Right lobe of liver (tissue), 6 donors: ENCODE data around the gene QPRT. TPM values are rescaled to one million over a fixed set of nuclear protein-coding genes. Genes with fewer than 3 reads are reported as not detected.

Source experiments
- ATAC-seq, 4 donors: fragments of 200-7000 bp; cut with Tn5 transposase; one replicate each; pipeline ENCODE4 v1.9.1; 2020; ENCODE audit warnings: mild to moderate bottlenecking in 4 of 4, moderate library complexity in 4 of 4
- DNase-seq, 3 donors: peaks; one replicate each; pipeline ENCODE4 v3.0.0-alpha.2; 2020
- H3K27ac ChIP-seq, 3 donors: fragments of 200-600 bp; one replicate each; pipeline ENCODE4 v1.8.0; 2022
- H3K27me3 ChIP-seq, 2 donors: fragments of 200-600 bp; one replicate each; pipeline ENCODE4 v1.8.0; 2022
- H3K36me3 ChIP-seq, 4 donors: fragments of 200-600 bp; sonication (generic) in 1 of 4; one replicate each; pipeline versions ENCODE4 v1.5.1 to v1.8.0; 2017 to 2022; ENCODE audit warnings: control low read depth in 1 of 4
- H3K4me1 ChIP-seq, 4 donors: fragments of 200-600 bp; sonication (generic) in 1 of 4; one replicate each; pipeline versions ENCODE4 v1.5.1 to v1.8.0; 2017 to 2022; ENCODE audit warnings: control low read depth in 1 of 4
- H3K4me3 ChIP-seq, 3 donors: fragments of 200-600 bp; one replicate each; pipeline ENCODE4 v1.8.0; 2022
- H3K9me3 ChIP-seq, 4 donors: fragments of 200-600 bp; sonication (generic) in 1 of 4; one replicate each; pipeline versions ENCODE4 v1.5.1 to v1.8.0; 2017 to 2022; ENCODE audit warnings: control low read depth in 1 of 4
- POLR2A ChIP-seq: fragments of 450-650 bp; IDR thresholded peaks from one replicate; pipeline ENCODE4 v1.6.1; 2017; ENCODE audit warnings: antibody characterized with exemption, mild to moderate bottlenecking
- WGBS: methylation state at CpG from one replicate; pipeline ENCODE4 v1.1.6; 2018; ENCODE audit warnings: low coverage, low lambda C conversion rate; ENCODE audit not compliant: insufficient coverage; ENCODE audit errors: missing lambda C conversion rate; 5-methylcytosine and 5-hydroxymethylcytosine counted together
- intact Hi-C, 2 donors: fragments of 100-400 bp; cut with DNase I; formaldehyde crosslinking; loops; one replicate each; pipeline versions ENCODE4 v1.11.2 to v1.14.1; 2022
- total RNA-seq, 6 experiments: library from RNA; depleted of rRNA in 2 of 6; stranded (reverse); fragments of >200 nt in 2 of 6; fragmentation: NEBNext Ultra II Directional in 3 of 6; extraction: Animal tissue kit (Norgen Biotek cat#: 25700) in 3 of 6; gene quantifications; one replicate each; pipeline versions ENCODE4 v1.1.0 to v1.2.4, GENCODE V29; 2016 to 2023
- TF ChIP-seq, protein P1 (sequence below), 4 donors: fragments of 200-600 bp in 3 of 4; fragments of 450-650 bp in 1 of 4; IDR thresholded peaks; one replicate each; pipeline versions ENCODE4 v1.5.1 to v1.8.0; 2016 to 2022; ENCODE audit warnings: antibody characterized with exemption in 4 of 4, mild to moderate bottlenecking in 2 of 4
- donor health status: DM: no; HTN: yes; CAD: no.
- donor health status: DM: no; HTN: no; CAD: no.
- donor health status: DM: no; HTN: no; CAD: no.
- donor health status: DM: no; HTN: yes; CAD: no.
- donor health status: DM: no; HTN: yes; CAD: no.

The QPRT gene
- total RNA-seq, 6 experiments from 2014 or later = 95.2 to 154 (median 128) TPM

DNA sequence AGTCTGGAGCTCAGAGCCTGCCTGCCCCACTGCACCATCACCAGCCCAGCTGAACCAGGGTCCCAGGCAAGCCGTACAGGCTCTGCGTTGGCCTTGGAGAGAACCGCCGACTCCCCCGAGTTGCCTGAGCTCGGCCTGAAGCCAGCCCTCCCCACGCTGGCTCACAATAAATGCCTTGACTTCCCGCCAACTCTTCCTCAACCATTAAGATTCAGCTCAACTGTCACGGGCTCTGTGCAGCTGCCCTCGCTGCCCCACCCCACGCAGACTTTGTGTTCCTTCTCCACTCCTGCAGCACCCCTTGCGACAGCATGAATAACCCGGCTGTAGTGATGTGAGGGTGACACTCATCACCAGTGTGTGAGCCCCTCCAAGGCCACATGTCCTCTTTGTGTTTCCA is 4.8 kb upstream of the QPRT start:
- ATAC-seq (no peak), DNase-seq (no peak)
- WGBS = 88% methylated on average over 4 of the region's 13 CpGs
- no peak overlapping the region for H3K4me3 ChIP-seq
- H3K36me3 ChIP-seq = no peaks in the 10 kb centered on the region
- H3K27ac ChIP-seq = no peak overlapping the region
- no peaks in the 10 kb centered on the region for H3K9me3 ChIP-seq
- TF ChIP-seq, protein P1, sequence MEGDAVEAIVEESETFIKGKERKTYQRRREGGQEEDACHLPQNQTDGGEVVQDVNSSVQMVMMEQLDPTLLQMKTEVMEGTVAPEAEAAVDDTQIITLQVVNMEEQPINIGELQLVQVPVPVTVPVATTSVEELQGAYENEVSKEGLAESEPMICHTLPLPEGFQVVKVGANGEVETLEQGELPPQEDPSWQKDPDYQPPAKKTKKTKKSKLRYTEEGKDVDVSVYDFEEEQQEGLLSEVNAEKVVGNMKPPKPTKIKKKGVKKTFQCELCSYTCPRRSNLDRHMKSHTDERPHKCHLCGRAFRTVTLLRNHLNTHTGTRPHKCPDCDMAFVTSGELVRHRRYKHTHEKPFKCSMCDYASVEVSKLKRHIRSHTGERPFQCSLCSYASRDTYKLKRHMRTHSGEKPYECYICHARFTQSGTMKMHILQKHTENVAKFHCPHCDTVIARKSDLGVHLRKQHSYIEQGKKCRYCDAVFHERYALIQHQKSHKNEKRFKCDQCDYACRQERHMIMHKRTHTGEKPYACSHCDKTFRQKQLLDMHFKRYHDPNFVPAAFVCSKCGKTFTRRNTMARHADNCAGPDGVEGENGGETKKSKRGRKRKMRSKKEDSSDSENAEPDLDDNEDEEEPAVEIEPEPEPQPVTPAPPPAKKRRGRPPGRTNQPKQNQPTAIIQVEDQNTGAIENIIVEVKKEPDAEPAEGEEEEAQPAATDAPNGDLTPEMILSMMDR (IDR thresholded peaks at IDR 0.05) = no peak
- no peak for TF ChIP-seq POLR2A
- H3K27me3 ChIP-seq = no peaks in the 10 kb centered on the region
- peaks cover 0 to 6% (median 0%) of the 10 kb centered on the region in 4 donors for H3K4me1 ChIP-seq
- intact Hi-C loops = no loop called here

DNA sequence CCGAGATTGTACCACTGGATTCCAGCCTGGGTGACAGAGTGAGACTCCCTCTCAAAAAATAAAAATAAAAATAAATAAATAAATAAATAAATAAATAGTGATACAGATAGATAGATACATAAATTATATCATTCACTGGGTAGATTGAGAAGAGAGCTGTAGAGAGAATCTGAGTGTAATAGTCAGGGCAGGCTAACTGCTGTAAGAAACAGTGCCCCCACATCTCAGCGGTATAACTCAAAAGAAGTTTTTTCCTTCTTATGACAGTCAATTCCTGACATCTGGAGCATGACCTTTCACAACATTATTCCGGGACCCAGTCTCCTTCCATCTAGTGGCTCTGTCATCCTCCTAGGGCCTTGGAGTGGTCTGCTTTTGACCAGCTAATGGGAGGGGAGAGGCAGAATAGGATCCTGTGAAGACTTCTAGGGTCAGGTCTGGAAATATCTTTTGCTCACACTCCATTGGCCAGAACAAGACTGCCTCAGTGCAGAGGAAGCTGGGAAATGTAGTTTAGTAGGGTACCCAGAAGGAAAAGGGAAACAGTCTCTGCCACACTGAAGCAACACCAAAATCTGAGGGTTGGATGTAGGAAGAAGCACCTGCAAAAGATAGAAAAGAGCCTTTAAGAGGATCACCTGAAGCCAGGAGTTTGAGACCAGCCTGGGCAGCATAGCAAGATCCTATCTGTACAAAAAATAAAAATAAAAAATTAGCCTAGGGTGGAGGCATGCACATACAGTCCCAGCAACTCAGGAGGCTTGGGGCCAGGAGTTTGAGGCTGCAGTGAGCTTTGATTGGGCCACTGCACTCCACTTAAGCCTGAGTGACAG is 3.0 kb upstream of the QPRT start:
- WGBS = 50% methylated on average over 2 of the region's 3 CpGs
- H3K9me3 ChIP-seq = no peaks in the 10 kb centered on the region
- H3K27ac ChIP-seq = no peak overlapping the region
- no peak for DNase-seq
- H3K4me3 ChIP-seq = no peak overlapping the region
- H3K36me3 ChIP-seq = no peaks in the 10 kb centered on the region
- no peaks in the 10 kb centered on the region for H3K27me3 ChIP-seq
- ATAC-seq = peak; percentile 17 to 54 (median 43)
- TF ChIP-seq, protein P1 (IDR thresholded peaks at IDR 0.05) = no peak
- TF ChIP-seq POLR2A = no peak
- intact Hi-C loops = no loop called here
- H3K4me1 ChIP-seq = peaks cover 0 to 10% (median 0%) of the 10 kb centered on the region in 4 donors

DNA sequence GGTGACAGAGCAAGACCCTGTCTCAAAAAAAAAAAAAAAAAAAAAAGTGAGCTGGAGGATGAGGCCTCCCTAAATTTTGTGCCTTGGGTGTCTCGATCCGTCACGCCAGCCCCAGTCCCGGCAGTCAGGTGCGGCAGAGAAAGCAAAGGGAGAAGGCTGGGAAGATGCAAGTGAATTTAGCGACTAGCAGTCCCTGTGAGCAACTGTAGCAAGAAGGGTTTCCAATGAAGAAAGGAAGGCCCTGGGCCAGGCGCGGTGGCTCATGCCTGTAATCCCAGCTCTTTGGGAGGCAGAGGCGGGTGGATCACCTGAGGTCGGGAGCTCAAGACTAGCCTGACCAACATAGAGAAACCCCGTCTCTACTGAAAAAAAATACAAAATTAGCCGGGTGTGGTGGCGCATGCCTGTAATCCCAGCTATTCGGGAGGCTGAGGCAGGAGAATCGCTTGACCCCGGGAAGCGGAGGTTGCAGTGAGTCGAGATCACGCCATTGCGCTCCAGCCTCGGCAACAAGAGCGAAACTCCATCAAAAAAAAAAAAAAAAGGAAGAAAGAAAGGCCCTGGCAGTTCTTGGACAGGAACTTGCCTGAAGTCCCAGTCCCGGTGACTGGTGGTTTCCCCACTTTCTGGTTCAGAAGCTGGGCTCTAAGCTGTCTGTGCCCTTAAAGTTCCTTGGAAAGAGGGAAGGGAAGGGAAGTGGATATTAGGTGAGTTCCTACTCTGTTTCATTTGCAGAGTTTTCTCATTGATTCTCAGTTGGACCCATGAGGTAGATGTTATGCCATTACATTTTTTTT is 1.8 kb upstream of the QPRT start:
- no peaks in the 10 kb centered on the region for H3K9me3 ChIP-seq
- intact Hi-C loops = no loop called here
- no peak for ATAC-seq
- H3K4me1 ChIP-seq = peaks cover 0 to 10% (median 0%) of the 10 kb centered on the region in 4 donors
- over 99% methylated on average over 13 of the region's 23 CpGs for WGBS
- H3K27ac ChIP-seq = no peak overlapping the region
- no peaks in the 10 kb centered on the region for H3K27me3 ChIP-seq
- TF ChIP-seq, protein P1 (IDR thresholded peaks at IDR 0.05) = no peak
- no peak for TF ChIP-seq POLR2A
- no peaks in the 10 kb centered on the region for H3K36me3 ChIP-seq
- no peak overlapping the region for H3K4me3 ChIP-seq
- no peak for DNase-seq

DNA sequence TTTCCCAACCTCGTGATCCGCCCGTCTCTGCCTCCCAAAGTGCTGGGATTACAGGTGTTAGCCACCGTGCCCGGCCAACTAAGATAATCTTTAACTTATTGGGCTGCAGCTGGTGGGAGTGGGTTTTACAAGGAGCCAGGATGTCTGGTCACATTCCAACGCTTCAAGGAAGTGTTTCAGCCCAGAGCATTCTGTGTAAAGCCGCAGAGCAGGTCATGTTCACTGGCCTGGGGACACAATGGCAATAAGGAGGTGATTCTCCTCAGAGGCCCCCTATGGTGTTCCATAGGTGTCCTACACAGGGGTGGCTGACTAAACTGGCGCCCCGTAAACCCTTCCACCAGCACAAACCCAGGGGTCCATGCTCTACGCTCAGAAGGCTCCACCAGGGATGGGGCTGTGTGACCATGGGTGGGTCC is 1.2 kb downstream of the QPRT start:
- Histone ChIP-seq H3K27ac (peak overlapping the region; percentile 69 to 88 (median 85)), H3K9me3 (no peaks in the 10 kb centered on the region), H3K36me3 (peaks cover 0 to 7% (median 0%) of the 10 kb centered on the region in 4 donors), H3K4me3 (peak overlapping the region; percentile 55 to 62 (median 60)), H3K27me3 (no peaks in the 10 kb centered on the region), H3K4me1 (peaks cover 0 to 10% (median 0%) of the 10 kb centered on the region in 4 donors)
- 36% methylated on average over 5 of the region's 10 CpGs for WGBS
- DNase-seq (no peak), ATAC-seq (peak in 1 of 4 donors; percentile 4)
- intact Hi-C loops = no loop called here
- TF ChIP-seq POLR2A = no peak
